ENCODE data around the gene SYT12. TPM values are rescaled to one million over a fixed set of nuclear protein-coding genes. Genes with fewer than 3 reads are reported as not detected.

SYT12 gene
- total RNA-seq, 6 experiments from 2014 or later, result not detected

GRCh38 chr11:67020949-67021348 lies 2.0 kb upstream of the SYT12 start:
- H3K4me1 Mint-ChIP-seq (ENCODE audit: low read depth), result peaks cover 8% of the 10 kb centered on the region
- DNase-seq, result no peak
- H3K27me3 Mint-ChIP-seq (ENCODE audit: insufficient read depth), result peaks cover 14% of the 10 kb centered on the region
- H3K9me3 Mint-ChIP-seq, result no peaks in the 10 kb centered on the region
- H3K27ac Mint-ChIP-seq, result no peak overlapping the region
- H3K36me3 Mint-ChIP-seq (ENCODE audit: low read depth), result no peaks in the 10 kb centered on the region
- H3K4me3 Mint-ChIP-seq, result no peak overlapping the region
- TF ChIP-seq CTCF (IDR thresholded peaks at IDR 0.05), result no peak

DNA sequence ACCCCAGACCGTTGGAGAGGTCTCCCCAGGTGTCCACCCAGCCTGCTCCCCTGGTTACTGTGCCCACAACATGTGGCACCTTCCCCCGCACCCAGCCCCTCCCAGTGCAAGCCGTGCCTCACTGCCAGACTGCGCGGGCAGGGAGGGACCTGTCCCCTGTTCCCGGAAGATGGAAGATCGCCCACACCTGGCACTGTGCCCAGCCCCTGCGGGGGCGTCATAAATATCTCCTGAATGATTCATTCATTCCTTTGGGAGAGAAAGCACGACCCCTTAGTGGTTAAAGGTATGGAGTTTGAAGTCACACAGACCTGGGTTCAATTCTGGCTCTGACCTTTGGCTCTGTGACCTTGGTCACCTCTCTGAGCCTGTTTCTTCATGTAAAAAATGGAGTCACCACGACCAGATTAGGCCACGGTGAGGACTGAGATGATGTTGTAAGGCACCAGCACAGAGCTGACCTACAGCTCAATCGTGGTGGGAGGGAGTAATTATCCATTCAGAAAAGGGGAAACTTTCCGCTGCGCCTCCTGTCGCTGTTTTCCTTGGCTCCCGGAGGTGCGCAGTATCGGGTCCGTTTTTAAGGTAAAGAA lies 497 bp upstream of the SYT12 start:
- no peak for TF ChIP-seq CTCF (IDR thresholded peaks at IDR 0.05)

DNA sequence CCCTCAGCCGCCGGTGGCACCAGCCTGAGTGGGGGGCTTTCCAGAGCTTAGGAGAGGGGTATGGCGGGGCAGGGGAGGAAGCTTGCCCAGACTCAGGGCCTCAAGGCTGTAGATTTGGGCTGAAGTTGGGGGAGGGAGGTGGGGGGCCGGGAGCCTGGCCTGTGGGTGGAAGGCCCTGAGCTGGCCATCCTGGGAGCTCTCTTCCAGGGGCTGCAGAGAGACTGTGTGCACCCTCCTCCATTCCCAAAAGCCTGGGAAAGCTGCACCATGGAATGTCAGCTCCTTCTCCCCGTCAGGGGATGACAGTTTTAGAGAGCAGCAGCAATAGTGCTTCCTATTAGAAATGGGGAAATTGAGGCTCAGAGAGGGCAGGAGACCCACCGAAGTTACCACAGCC lies 1.0 kb downstream of the SYT12 start:
- Mint-ChIP-seq H3K9me3 (no peaks in the 10 kb centered on the region), H3K27me3 (ENCODE audit: insufficient read depth) (peaks cover 18% of the 10 kb centered on the region), H3K36me3 (ENCODE audit: low read depth) (no peaks in the 10 kb centered on the region), H3K27ac (no peak overlapping the region), H3K4me3 (peak overlapping the region; percentile 62; the same call in 1 of the 2 replicates), H3K4me1 (ENCODE audit: low read depth) (peaks cover 10% of the 10 kb centered on the region)
- no peak for DNase-seq
- TF ChIP-seq CTCF (IDR thresholded peaks at IDR 0.05), result no peak

More for the DNA sequence above, 497 bp upstream of the SYT12 start:
- peaks cover 18% of the 10 kb centered on the region for H3K27me3 Mint-ChIP-seq (ENCODE audit: insufficient read depth)
- no peaks in the 10 kb centered on the region for H3K36me3 Mint-ChIP-seq (ENCODE audit: low read depth)
- no peaks in the 10 kb centered on the region for H3K9me3 Mint-ChIP-seq
- no peak for DNase-seq
- H3K27ac Mint-ChIP-seq, result no peak overlapping the region
- peak overlapping the region; percentile 46 for H3K4me3 Mint-ChIP-seq
- H3K4me1 Mint-ChIP-seq (ENCODE audit: low read depth), result peaks cover 8% of the 10 kb centered on the region

GRCh38 chr11:67024410-67024809 lies 1.5 kb downstream of the SYT12 start:
- no peak for TF ChIP-seq CTCF (IDR thresholded peaks at IDR 0.05)
- no peaks in the 10 kb centered on the region for H3K9me3 Mint-ChIP-seq
- no peak overlapping the region for H3K27ac Mint-ChIP-seq
- DNase-seq, result no peak
- H3K27me3 Mint-ChIP-seq (ENCODE audit: insufficient read depth), result peaks cover 18% of the 10 kb centered on the region
- no peaks in the 10 kb centered on the region for H3K36me3 Mint-ChIP-seq (ENCODE audit: low read depth)
- no peak overlapping the region for H3K4me3 Mint-ChIP-seq
- H3K4me1 Mint-ChIP-seq (ENCODE audit: low read depth), result peaks cover 15% of the 10 kb centered on the region

- H3K27ac Mint-ChIP-seq, result no peak overlapping the region
- H3K36me3 Mint-ChIP-seq (ENCODE audit: low read depth), result no peaks in the 10 kb centered on the region
- peaks cover 15% of the 10 kb centered on the region for H3K4me1 Mint-ChIP-seq (ENCODE audit: low read depth)
- TF ChIP-seq CTCF (IDR thresholded peaks at IDR 0.05), result no peak
- H3K9me3 Mint-ChIP-seq, result no peaks in the 10 kb centered on the region
- no peak for DNase-seq
- peaks cover 16% of the 10 kb centered on the region for H3K27me3 Mint-ChIP-seq (ENCODE audit: insufficient read depth)
- H3K4me3 Mint-ChIP-seq, result no peak overlapping the region
Observed at GRCh38 chr11:67024966-67025365, 2.0 kb downstream of the SYT12 start.
